Activated CD4-positive, alpha-beta T cell treated with anti-CD3 and anti-CD28 coated beads, Interleukin-2, amount 50 U/mL, for 4 hours (primary cell): ENCODE results near the gene GATB.

Experiments used
- DNase-seq, 2 experiments: peaks; one replicate each; pipeline ENCODE4 v3.0.0-alpha.2; 2020

The GATB gene

GRCh38 chr4:151692821-151693673 lies 67.8 kb downstream of the GATB start:
- no peak for DNase-seq

GRCh38 chr4:151692443-151692782 lies 68.4 kb downstream of the GATB start:
- DNase-seq: no peak

GRCh38 chr4:151691639-151692442 lies 69.0 kb downstream of the GATB start:
- no peak for DNase-seq

- no peak for DNase-seq
Observed at GRCh38 chr4:151690876-151691275, 69.9 kb downstream of the GATB start.

GRCh38 chr4:151690164-151690870 lies 70.5 kb downstream of the GATB start:
- no peak for DNase-seq

- DNase-seq: no peak
Observed at GRCh38 chr4:151689211-151689991, 71.4 kb downstream of the GATB start.

- no peak for DNase-seq
Observed at GRCh38 chr4:151688785-151689043, 72.1 kb downstream of the GATB start.

GRCh38 chr4:151688003-151688784 lies 72.6 kb downstream of the GATB start:
- DNase-seq: no peak

GRCh38 chr4:151687021-151687640 lies 73.7 kb downstream of the GATB start:
- no peak for DNase-seq

- DNase-seq: no peak
Observed at GRCh38 chr4:151685303-151685702, 75.5 kb downstream of the GATB start.

- no peak for DNase-seq
Observed at GRCh38 chr4:151681085-151681484, 79.7 kb downstream of the GATB start.

GRCh38 chr4:151679231-151679630 lies 81.6 kb downstream of the GATB start:
- no peak for DNase-seq

GRCh38 chr4:151678048-151678872 lies 82.5 kb downstream of the GATB start:
- DNase-seq: no peak

GRCh38 chr4:151677193-151677592 lies 83.6 kb downstream of the GATB start:
- DNase-seq: no peak

GRCh38 chr4:151676301-151676700 lies 84.5 kb downstream of the GATB start:
- no peak for DNase-seq

- DNase-seq: no peak
Observed at GRCh38 chr4:151675411-151675971, 85.3 kb downstream of the GATB start.

- no peak for DNase-seq
Observed at GRCh38 chr4:151674804-151675391, 85.9 kb downstream of the GATB start.

GRCh38 chr4:151673908-151674520 lies 86.8 kb downstream of the GATB start:
- DNase-seq: no peak

GRCh38 chr4:151672996-151673395 lies 87.8 kb downstream of the GATB start:
- no peak for DNase-seq
